H1 (cell line): Measurements from ENCODE around the gene MYO7B. TPM values are rescaled to one million over a fixed set of nuclear protein-coding genes. Genes with fewer than 3 reads are reported as not detected.
A peak's percentile ranks its signal among the peaks of the same experiment; 100 is the strongest.

ENCODE experiments used
- CTCF ChIA-PET: fragments of 300-600 bp; sonication (Branson Sonifier 250); formaldehyde crosslinking; loops from one replicate; lab custom pipeline; 2021; ENCODE audit not compliant: partially characterized antibody; lab: Charles Lee
- POLR2A ChIA-PET: fragments of 300-600 bp; sonication (Branson Sonifier 250); formaldehyde crosslinking; loops from one replicate; lab custom pipeline; 2021; ENCODE audit warnings: inconsistent platforms; ENCODE audit not compliant: partially characterized antibody; lab: Charles Lee
- DNase-seq, 2 experiments: peaks; one replicate each; pipeline versions ENCODE4 v3.0.0 to v3.0.0-alpha.2; 2010 to 2022; ENCODE audit warnings: low spot score in 2 of 2, low read depth in 1 of 2, mixed read lengths in 1 of 2
- FAIRE-seq: peaks from 2 replicates; lab custom pipeline; 2011; peaks lifted over from hg19 to GRCh38; lab: Jason Lieb, UNC
- H2AFZ ChIP-seq: 2 replicates; pipeline ENCODE4 v1.8.1; 2012; ENCODE audit warnings: low read length, inconsistent platforms
- H2AK5ac ChIP-seq: 2 replicates; pipeline ENCODE4 v1.6.1; 2013; ENCODE audit warnings: low read depth, low read length
- H2BK120ac ChIP-seq: replicated peaks from 2 replicates; pipeline ENCODE3; 2013; ENCODE audit warnings: low read depth, low read length, inconsistent platforms
- H2BK12ac ChIP-seq: 2 replicates; pipeline ENCODE4 v1.6.1; 2013; ENCODE audit warnings: low read depth, low read length
- H2BK15ac ChIP-seq: 2 replicates; pipeline ENCODE4 v1.6.1; 2013; ENCODE audit warnings: low read length
- H2BK20ac ChIP-seq: 2 replicates; pipeline ENCODE4 v1.6.1; 2013; ENCODE audit warnings: low read length
- H2BK5ac ChIP-seq: 2 replicates; pipeline ENCODE4 v1.6.1; 2013; ENCODE audit warnings: low read depth, low read length
- H3K14ac ChIP-seq: 2 replicates; pipeline ENCODE4 v1.6.1; 2013; ENCODE audit warnings: inconsistent platforms; ENCODE audit not compliant: insufficient read length
- H3K18ac ChIP-seq: 2 replicates; pipeline ENCODE4 v1.6.1; 2013; ENCODE audit warnings: low read length; ENCODE audit errors: extremely low read depth
- H3K23ac ChIP-seq: 2 replicates; pipeline ENCODE4 v1.6.1; 2013; ENCODE audit warnings: inconsistent platforms; ENCODE audit not compliant: insufficient read length
- H3K23me2 ChIP-seq: 2 replicates; pipeline ENCODE4 v1.6.1; 2013; ENCODE audit warnings: low read depth, low read length
- H3K27ac ChIP-seq: 2 replicates; pipeline ENCODE4 v1.6.1; 2011; ENCODE audit warnings: low read depth, low read length, inconsistent platforms
- H3K27me3 ChIP-seq, 4 experiments: replicated peaks in 1 of 4; 1 replicate in 1 of 4; 2 replicates in 3 of 4; pipeline versions ENCODE4 v1.6.1 to v1.8.1; 2011 to 2013; ENCODE audit warnings: low read length in 3 of 4, mild to moderate bottlenecking in 3 of 4, inconsistent platforms in 2 of 4, mixed read lengths in 2 of 4, moderate library complexity in 1 of 4; ENCODE audit not compliant: control insufficient read depth in 3 of 4, insufficient read depth in 3 of 4; ENCODE audit errors: extremely low read depth in 1 of 4
- H3K36me3 ChIP-seq, 4 experiments: 2 replicates each; pipeline versions ENCODE4 v1.6.1 to v1.8.1; 2011 to 2013; ENCODE audit warnings: mild to moderate bottlenecking in 4 of 4, low read length in 3 of 4, moderate library complexity in 2 of 4, control low read depth in 1 of 4, inconsistent platforms in 1 of 4; ENCODE audit not compliant: insufficient read depth in 4 of 4, control insufficient read depth in 2 of 4
- H3K4ac ChIP-seq: replicated peaks from 2 replicates; pipeline ENCODE3; 2013; ENCODE audit warnings: low read length, low read depth, mixed read lengths, inconsistent platforms; ENCODE audit not compliant: insufficient read length
- H3K4me1 ChIP-seq, 4 experiments: replicated peaks in 1 of 4; 1 replicate in 1 of 4; 2 replicates in 3 of 4; pipeline versions ENCODE4 v1.6.1 to v1.8.1; 2011 to 2013; ENCODE audit warnings: low read length in 3 of 4, inconsistent platforms in 2 of 4, mixed read lengths in 1 of 4; ENCODE audit not compliant: insufficient read depth in 4 of 4, control insufficient read depth in 3 of 4
- H3K4me2 ChIP-seq, 2 experiments: 2 replicates each; pipeline versions ENCODE4 v1.6.1 to v1.8.1; 2011 to 2013; ENCODE audit warnings: low read depth in 2 of 2, low read length in 2 of 2, control low read depth in 1 of 2, inconsistent platforms in 1 of 2, mild to moderate bottlenecking in 1 of 2; ENCODE audit not compliant: insufficient read depth in 1 of 2
- H3K4me3 ChIP-seq, 4 experiments: fragments of 200-600, 300-600 bp in 1 of 4; sonication (generic), shearing (Covaris generic), sonication (Bioruptor Twin) in 1 of 4; 2 replicates each; pipeline versions ENCODE4 v1.5.1 to v1.8.1; 2011 to 2016; ENCODE audit warnings: low read length in 4 of 4, low read depth in 3 of 4, control low read depth in 2 of 4, inconsistent platforms in 2 of 4, mild to moderate bottlenecking in 2 of 4, mixed read lengths in 1 of 4, moderate library complexity in 1 of 4; ENCODE audit not compliant: insufficient read depth in 2 of 4; ENCODE audit errors: extremely low read depth in 1 of 4
- H3K56ac ChIP-seq: replicated peaks from 2 replicates; pipeline ENCODE3; 2013; ENCODE audit warnings: low read depth, mild to moderate bottlenecking, mixed read lengths, low read length, inconsistent platforms; ENCODE audit not compliant: insufficient read length
- H3K79me1 ChIP-seq: 2 replicates; pipeline ENCODE4 v1.6.1; 2013; ENCODE audit warnings: low read depth, low read length, control low read depth
- H3K79me2 ChIP-seq, 2 experiments: 2 replicates each; pipeline versions ENCODE4 v1.6.1 to v1.8.1; 2012 to 2013; ENCODE audit warnings: low read length in 2 of 2, mild to moderate bottlenecking in 2 of 2, inconsistent platforms in 1 of 2; ENCODE audit not compliant: insufficient read depth in 2 of 2, control insufficient read depth in 1 of 2
- H3K9ac ChIP-seq, 4 experiments: replicated peaks in 1 of 4; 1 replicate in 1 of 4; 2 replicates in 3 of 4; pipeline versions ENCODE4 v1.6.1 to v1.8.1; 2011 to 2013; ENCODE audit warnings: low read depth in 3 of 4, low read length in 3 of 4, control low read depth in 2 of 4, mild to moderate bottlenecking in 2 of 4, moderate library complexity in 2 of 4, inconsistent platforms in 1 of 4; ENCODE audit errors: extremely low read depth in 1 of 4
- H3K9me3 ChIP-seq, 2 experiments: 2 replicates each; pipeline versions ENCODE4 v1.6.1 to v1.8.1; 2012 to 2013; ENCODE audit warnings: mild to moderate bottlenecking in 2 of 2, moderate library complexity in 2 of 2, control low read depth in 1 of 2, inconsistent platforms in 1 of 2, low read depth in 1 of 2, low read length in 1 of 2, mixed read lengths in 1 of 2; ENCODE audit not compliant: insufficient read depth in 2 of 2
- H4K20me1 ChIP-seq, 2 experiments: replicated peaks in 1 of 2; 2 replicates each; pipeline versions ENCODE3 to v1.8.1; 2011 to 2013; ENCODE audit warnings: inconsistent platforms in 2 of 2, low read length in 2 of 2, mild to moderate bottlenecking in 1 of 2; ENCODE audit not compliant: insufficient read depth in 2 of 2, control insufficient read depth in 1 of 2
- H4K5ac ChIP-seq: 2 replicates; pipeline ENCODE4 v1.6.1; 2013; ENCODE audit warnings: low read length, low read depth, mixed read lengths, inconsistent platforms; ENCODE audit not compliant: insufficient read length
- H4K8ac ChIP-seq: 2 replicates; pipeline ENCODE4 v1.8.0; 2013; ENCODE audit warnings: mild to moderate bottlenecking, moderate library complexity, low read length, inconsistent platforms; ENCODE audit not compliant: insufficient read depth; ENCODE audit errors: extremely low read depth
- H4K91ac ChIP-seq: replicated peaks from 2 replicates; pipeline ENCODE3; 2013; ENCODE audit warnings: low read length, mixed read lengths, inconsistent platforms; ENCODE audit not compliant: insufficient read length
- ASH2L ChIP-seq: fragments of 200-600, 300-600 bp; sonication (generic); IDR thresholded peaks from one replicate; pipeline ENCODE4 v1.7.1; 2017; ENCODE audit warnings: low read length
- CREB1 ChIP-seq: IDR thresholded peaks from 2 replicates; pipeline ENCODE4 v1.6.1; 2012; ENCODE audit warnings: inconsistent platforms
- EZH2 ChIP-seq: fragments of 200-600 bp; sonication (generic); IDR thresholded peaks from 2 replicates; pipeline ENCODE4 v1.7.1; 2012; ENCODE audit warnings: low read depth, mild to moderate bottlenecking, moderate library complexity, low read length, inconsistent platforms; ENCODE audit not compliant: severe bottlenecking
- GTF2F1 ChIP-seq: IDR thresholded peaks from 2 replicates; pipeline ENCODE4 v1.6.1; 2012; ENCODE audit warnings: low read depth, low read length, improper control_type of control experiment, borderline replicate concordance
- HDAC6 ChIP-seq: IDR thresholded peaks from one replicate; pipeline ENCODE4 v1.7.1; 2012; ENCODE audit warnings: low read depth, mild to moderate bottlenecking, inconsistent platforms, low read length, moderate library complexity
- JUN ChIP-seq: IDR thresholded peaks from 2 replicates; pipeline ENCODE4 v1.6.1; 2011; ENCODE audit warnings: low read depth, mild to moderate bottlenecking, improper control_type of control experiment, low read length
- RNF2 ChIP-seq: fragments of 200-900, 300-1000 bp; sonication (generic); IDR thresholded peaks from 2 replicates; pipeline ENCODE4 v1.7.1; 2016; ENCODE audit warnings: borderline replicate concordance, low read depth, mild to moderate bottlenecking, antibody characterized with exemption, low read length; ENCODE audit not compliant: poor library complexity, severe bottlenecking; ENCODE audit errors: missing control alignments
- SIRT6 ChIP-seq: IDR thresholded peaks from one replicate; pipeline ENCODE4 v1.7.1; 2012; ENCODE audit warnings: low read length, inconsistent platforms
- SP4 ChIP-seq: IDR thresholded peaks from 2 replicates; pipeline ENCODE4 v1.6.1; 2012; ENCODE audit warnings: low read length, inconsistent platforms
- TAF1 ChIP-seq: IDR thresholded peaks from 2 replicates; pipeline ENCODE4 v1.6.1; 2011; ENCODE audit warnings: mild to moderate bottlenecking, low read depth, low read length
- TBP ChIP-seq: IDR thresholded peaks from 2 replicates; pipeline ENCODE4 v1.6.1; 2011; ENCODE audit warnings: low read depth, low read length, improper control_type of control experiment
- WGBS, 2 experiments: shearing (Covaris generic) in 1 of 2; methylation state at CpG; one replicate each; pipeline versions ENCODE4 v1.1.6 to v1.1.7; 2013 to 2015; ENCODE audit warnings: low lambda C conversion rate in 2 of 2, mixed read lengths in 2 of 2, inconsistent platforms in 1 of 2, low coverage in 1 of 2, missing lambda C conversion rate in 1 of 2; ENCODE audit not compliant: insufficient replicate concordance in 2 of 2, insufficient coverage in 1 of 2, insufficient read length in 1 of 2; ENCODE audit errors: extremely low coverage in 1 of 2, missing lambda C conversion rate in 1 of 2; 5-methylcytosine and 5-hydroxymethylcytosine counted together
- polyA plus RNA-seq, 7 experiments: library from polyadenylated mRNA; depleted of rRNA in 3 of 7; stranded (reverse) in 5 of 7; unstranded in 2 of 7; fragments of >200 nt in 5 of 7; fragments of 200-250 nt in 2 of 7; gene quantifications; 1 replicate in 5 of 7; 2 replicates in 1 of 7; 4 replicates in 1 of 7; pipeline versions ENCODE4 v1.2.1 to v1.2.3, GENCODE V29; 2011 to 2013; ENCODE audit warnings: missing spikeins in 2 of 7, mixed read lengths in 2 of 7
- total RNA-seq: library from RNA; stranded (reverse); fragmentation: NEBNext Ultra II Directional; extraction: Animal tissue kit (Norgen Biotek cat#: 25700); gene quantifications from 2 replicates; pipeline ENCODE4 v1.2.1, GENCODE V29; 2021

The MYO7B gene
- total and polyA plus RNA-seq, 2 of the 8 experiments (the other 6 are each of a cell fraction or from before 2014, with no cell fraction given): not detected

GRCh38 chr2:127526132-127527000, 9.1 kb upstream of the MYO7B start, which contains the start of gene IWS1:
Gene IWS1 (minus strand): TSS chr2:127526489. CDS start chr2:127526208, 281 bp downstream.
- no peak for FAIRE-seq
- TF ChIP-seq SP4 (peak; percentile 11), CREB1 (peak; percentile 80), SIRT6 (no peak), ASH2L (peak; percentile 79), TAF1 (peak; percentile 85), TBP (peak; percentile 75), GTF2F1 (0 out of 2 replicates have a peak, but pooled peaks have one; percentile 12), RNF2 (no peak), EZH2 (no peak), JUN (no peak), HDAC6 (no peak)

More at GRCh38 chr2:127526132-127527000, 9.1 kb upstream of the MYO7B start, which contains the start of gene IWS1:
- H3K27ac ChIP-seq: peak within 1 kb of the TSS; percentile 96
- H2BK5ac ChIP-seq: peak within 1 kb of the TSS; percentile 92
- peak within 1 kb of the TSS; percentile 78 for H2BK15ac ChIP-seq
- no peaks in the 10 kb centered on the region for H3K27me3 ChIP-seq
- no peak within 1 kb of the TSS for H2BK120ac ChIP-seq
- peak within 1 kb of the TSS; percentile 43; the same call in 1 of the 2 replicates for H2AK5ac ChIP-seq
- H3K56ac ChIP-seq: peak within 1 kb of the TSS; percentile 49
- no peak within 1 kb of the TSS for H3K14ac ChIP-seq
- H3K23me2 ChIP-seq: peaks cover 11% of the 10 kb centered on the region
- H3K4me3 ChIP-seq: peak within 1 kb of the TSS; percentile 72 to 88 (median 81)
- peak within 1 kb of the TSS; percentile 99 for H2AFZ ChIP-seq
- H3K18ac ChIP-seq: peak within 1 kb of the TSS; percentile 96
- H4K91ac ChIP-seq: peak within 1 kb of the TSS; percentile 56
- H3K9ac ChIP-seq: peak within 1 kb of the TSS; percentile 92 to 98 (median 94)
- peak within 1 kb of the TSS; percentile 98 for H2BK12ac ChIP-seq
- 0 out of 2 replicates have a peak within 1 kb of the TSS, but pooled peaks have one; percentile 38 for H2BK20ac ChIP-seq
- peaks cover 0 to 6% of the 10 kb centered on the region in 2 experiments; a peak in 1 of 4 replicates for H3K9me3 ChIP-seq
- H3K79me1 ChIP-seq: no peaks in the 10 kb centered on the region; the same call in 1 of the 2 replicates
- CTCF ChIA-PET: interaction anchor here (0.9 to 1.0 kb wide), 2 partner anchors 118 to 123 kb away, joined by 3 read pairs; no protein-coding TSS in a partner anchor
- WGBS, 2 experiments: 2% methylated on average over 65 of the region's 70 CpGs; no CpG with 5 or more reads in 1 of the 2 experiments
- peaks cover 4 to 5% of the 10 kb centered on the region in 2 experiments for H4K20me1 ChIP-seq
- peaks cover 0 to 9% (median 7%) of the 10 kb centered on the region in 4 experiments; a peak in 4 of 7 replicates for H3K4me1 ChIP-seq
- peak within 1 kb of the TSS; percentile 24 for H3K4ac ChIP-seq
- H4K5ac ChIP-seq: peak within 1 kb of the TSS; percentile 94
- peaks cover 0 to 18% (median 10%) of the 10 kb centered on the region in 4 experiments; a peak in 5 of 8 replicates for H3K36me3 ChIP-seq
- H3K4me2 ChIP-seq: peak within 1 kb of the TSS; percentile 87 to 90
- H3K23ac ChIP-seq: no peak within 1 kb of the TSS
- POLR2A ChIA-PET: interaction anchor here (0.6 to 4.0 kb wide), 30 partner anchors 8 to 206 kb away, joined by 3 to 48 read pairs (median 4); no protein-coding TSS in a partner anchor
- H4K8ac ChIP-seq: peak within 1 kb of the TSS; percentile 98; the same call in 1 of the 2 replicates
- DNase-seq: peak; percentile 88 to 93
- H3K79me2 ChIP-seq: peaks cover 19 to 46% of the 10 kb centered on the region in 2 experiments
